ENCODE results near the gene SRGAP2C.
"Not testable (repeated sequence)": the region's sequence is repeated elsewhere in the genome, so short reads cannot be mapped to it uniquely, and the experiment has no call there.

DNA sequence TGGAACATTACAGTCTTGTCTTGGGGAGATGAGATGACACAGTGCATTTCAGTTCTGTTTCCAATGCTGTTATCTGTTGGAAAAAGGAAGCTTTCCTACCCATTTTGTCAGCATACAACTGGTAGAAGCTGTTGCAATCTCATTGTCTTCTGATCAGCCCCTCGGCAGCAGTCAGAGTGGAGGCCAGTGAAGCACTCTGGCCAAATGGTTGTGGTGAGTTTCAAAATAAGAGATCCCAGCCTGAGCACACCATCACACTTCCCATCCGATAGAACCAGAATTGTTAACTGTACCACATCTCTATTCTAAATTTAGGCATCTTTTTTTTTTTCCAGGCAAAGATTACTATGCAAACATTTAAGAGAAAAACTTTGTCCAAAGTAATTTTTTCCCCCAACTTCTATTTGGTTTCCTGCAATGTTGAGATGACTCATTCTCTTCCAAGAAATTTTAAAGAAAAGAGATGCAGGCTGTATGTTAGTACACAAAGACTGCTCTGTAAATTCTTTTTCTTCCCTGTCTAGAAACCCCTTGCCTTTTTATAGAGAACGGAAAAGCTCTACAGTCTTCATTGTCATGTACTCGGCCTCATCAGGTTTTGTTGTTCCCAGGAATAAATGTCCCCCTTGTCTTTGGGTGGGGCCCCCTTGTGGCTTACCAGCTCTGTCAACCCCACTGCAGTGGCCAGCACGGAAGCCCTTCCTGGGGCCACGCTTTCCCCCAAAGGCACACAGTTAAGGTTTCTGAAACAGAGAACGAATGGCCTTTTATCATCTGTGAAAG is 176.9 kb downstream of the SRGAP2C start:
- TF ChIP-seq YY1 (IDR thresholded peaks at IDR 0.05; ENCODE audit: low read depth); CTCF (IDR thresholded peaks at IDR 0.05); REST (IDR thresholded peaks at IDR 0.05; ENCODE audit: low read depth, low read length); GABPA (IDR thresholded peaks at IDR 0.05; ENCODE audit: low read depth); NRF1 (IDR thresholded peaks at IDR 0.05; ENCODE audit: low read depth, low read length); EP300 (IDR thresholded peaks at IDR 0.05; ENCODE audit: borderline replicate concordance in 1 of 2, low read depth in 1 of 2, low read length in 1 of 2); RFX5 (IDR thresholded peaks at IDR 0.05; ENCODE audit: low read length); FOXM1 (IDR thresholded peaks at IDR 0.05; ENCODE audit: low read depth); MXI1 (IDR thresholded peaks at IDR 0.05; ENCODE audit: low read depth, low read length); POLR2AphosphoS5 (IDR thresholded peaks at IDR 0.05; ENCODE audit: low read depth, low read length); TAF1 (IDR thresholded peaks at IDR 0.05; ENCODE audit: borderline replicate concordance, low read depth, low read length); SIN3A (IDR thresholded peaks at IDR 0.05; ENCODE audit: borderline replicate concordance, low read depth, low read length): not testable (repeated sequence)
